ENCODE results near the gene PSMA5. TPM values are rescaled to one million over a fixed set of nuclear protein-coding genes. Genes with fewer than 3 reads are reported as not detected.
A peak's percentile ranks its signal among the peaks of the same experiment; 100 is the strongest.

The PSMA5 gene
- total RNA-seq, 1 experiment from 2014 or later, result 169 TPM

DNA sequence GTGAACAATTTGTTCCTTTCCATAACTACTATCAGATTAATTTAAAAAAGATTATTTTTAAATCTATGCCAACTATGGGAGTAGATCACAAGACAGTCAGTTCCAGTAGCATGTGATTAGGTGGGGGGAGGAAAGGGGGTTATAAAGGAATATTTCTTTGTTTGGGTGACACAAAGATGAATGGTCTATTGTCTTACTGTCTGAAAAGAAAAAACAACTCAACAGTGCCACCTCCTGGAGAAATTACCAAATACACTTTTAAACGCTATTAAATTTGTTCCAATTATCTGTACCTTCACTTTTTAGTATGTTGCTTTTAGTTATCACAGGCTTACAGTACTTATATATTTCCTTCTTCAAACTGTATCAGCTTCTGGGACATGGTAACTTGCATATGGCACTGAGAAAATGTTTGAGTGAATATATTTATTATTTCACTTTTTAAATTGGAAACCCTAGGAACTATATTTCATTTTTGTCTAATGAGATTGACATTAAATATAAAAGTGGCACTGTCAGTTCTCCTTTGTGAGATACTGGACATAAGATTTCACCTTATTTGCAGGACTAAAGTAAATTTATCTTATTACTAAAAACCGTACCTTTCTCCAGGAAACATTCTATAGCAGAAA, 26.8 kb downstream of the PSMA5 start:
- H3K9me2 ChIP-seq (ENCODE audit: insufficient read depth), result no peaks in the 10 kb centered on the region
- H4K20me1 ChIP-seq (ENCODE audit: insufficient read depth), result no peaks in the 10 kb centered on the region; the same call in 1 of the 2 replicates
- H3K9ac ChIP-seq (ENCODE audit: low read length), result no peak overlapping the region
- 0 out of 2 replicates have a peak, but pooled peaks cover 3% of the 10 kb centered on the region for H3K79me2 ChIP-seq (ENCODE audit: insufficient read depth, low read length)
- no peaks in the 10 kb centered on the region; the same call in 1 of the 2 replicates for H3K27me3 ChIP-seq (ENCODE audit: insufficient read depth, low read length)
- TF ChIP-seq ZNF274 (IDR thresholded peaks at IDR 0.05; ENCODE audit: low read depth, low read length) (no peak), POLR2AphosphoS5 (IDR thresholded peaks at IDR 0.05; ENCODE audit: low read depth, low read length) (no peak), CEBPB (IDR thresholded peaks at IDR 0.05; ENCODE audit: low read depth) (no peak), RAD21 (IDR thresholded peaks at IDR 0.05; ENCODE audit: low read depth) (peak; percentile 83), CTCF (IDR thresholded peaks at IDR 0.05 in 2 of 3, conservative IDR thresholded peaks at IDR 0.05 in 1 of 3; ENCODE audit: borderline replicate concordance in 1 of 3, insufficient read depth in 1 of 3, low read depth in 2 of 3, low read length in 2 of 3) (peak; percentile 27 to 76 (median 72); a peak in 5 of 6 replicates), POLR2A (IDR thresholded peaks at IDR 0.05; ENCODE audit: borderline replicate concordance, extremely low read depth, insufficient read depth, insufficient read length) (no peak)
- RAD21 ChIA-PET (ENCODE audit: low non-redundant PET in 1 of 2, low total read pairs in 2 of 2, uncharacterized antibody in 2 of 2, unreplicated experiment in 2 of 2), result interaction anchor here (0.7 to 1.0 kb wide), 3 partner anchors 84 to 122 kb away, joined by 4 to 5 read pairs (median 4); partner anchors contain the start of gene ATXN7L2 (in 1 of the 2)
- DNase-seq (ENCODE audit: low read depth, low spot score), result peak; percentile 56
- POLR2A ChIA-PET, result interaction anchor here (0.8 to 1.8 kb wide), 2 partner anchors 116 to 122 kb away, joined by 3 to 4 read pairs; partner anchors contain the start of gene PSRC1
- no peak for ATAC-seq
- no peak overlapping the region for H3K4me3 ChIP-seq (replicated peaks in 1 of 2; ENCODE audit: low read depth in 1 of 2, low read length in 2 of 2)
- no peak overlapping the region for H2AFZ ChIP-seq (ENCODE audit: low read depth, low read length, poor library complexity, severe bottlenecking)
- H3K9me3 ChIP-seq (ENCODE audit: control insufficient read depth in 1 of 2, insufficient read depth in 1 of 2, low read depth in 1 of 2, low read length in 2 of 2), result no peaks in the 10 kb centered on the region
- CTCF ChIA-PET, result interaction anchor here (1.0 to 5.6 kb wide), 10 partner anchors 27 to 198 kb away, joined by 3 to 95 read pairs (median 4); partner anchors contain the start of gene PSRC1
- no peak overlapping the region for H3K27ac ChIP-seq (ENCODE audit: low read depth, low read length)
- H3K36me3 ChIP-seq (ENCODE audit: control insufficient read depth in 1 of 2, insufficient read depth in 2 of 2, low read length in 2 of 2), result peaks cover 15 to 19% of the 10 kb centered on the region in 2 experiments
- peak overlapping the region; percentile 95; the same call in 1 of the 2 replicates for H3K4me2 ChIP-seq (ENCODE audit: low read length)
- intact Hi-C loops (cut with micrococcal nuclease), result loop anchor here (2.0 to 5.0 kb wide), 5 partner anchors 123 to 1617 kb away; no protein-coding TSS in a partner anchor
- no TSS peak for BruUV-seq (replicated peaks)
- H3K4me1 ChIP-seq (ENCODE audit: control insufficient read depth in 1 of 2, insufficient read depth in 2 of 2, low read length in 2 of 2), result peaks cover 11 to 21% of the 10 kb centered on the region in 2 experiments

All from HCT116 (cell line).